Mesenchymal stem cell (in vitro differentiated cells and primary cell): ENCODE data around the gene ANKRD10.
A peak's percentile ranks its signal among the peaks of the same experiment; 100 is the strongest.

Experiments
- DNase-seq: peaks from one replicate; pipeline ENCODE4 v3.0.0-alpha.2; 2013
- H2AFZ ChIP-seq: one replicate; pipeline ENCODE4 v1.6.1; 2013; ENCODE audit warnings: low read depth, mild to moderate bottlenecking, control low read depth, inconsistent platforms, low read length, moderate library complexity
- H2AK5ac ChIP-seq: 2 replicates; pipeline ENCODE4 v1.6.1; 2013; ENCODE audit warnings: low read length, moderate library complexity, mild to moderate bottlenecking, inconsistent platforms; ENCODE audit not compliant: severe bottlenecking
- H2BK120ac ChIP-seq: one replicate; pipeline ENCODE4 v1.6.1; 2013; ENCODE audit warnings: low read depth, mild to moderate bottlenecking, inconsistent platforms, low read length, moderate library complexity
- H2BK12ac ChIP-seq, 2 experiments: one replicate each; pipeline ENCODE4 v1.6.1; 2013; ENCODE audit warnings: inconsistent platforms in 2 of 2, low read length in 2 of 2, mild to moderate bottlenecking in 2 of 2, moderate library complexity in 2 of 2, control low read depth in 1 of 2
- H2BK15ac ChIP-seq: one replicate; pipeline ENCODE4 v1.6.1; 2013; ENCODE audit warnings: mild to moderate bottlenecking, low read depth, inconsistent platforms; ENCODE audit not compliant: poor library complexity, severe bottlenecking
- H2BK5ac ChIP-seq: 2 replicates; pipeline ENCODE4 v1.6.1; 2013; ENCODE audit warnings: low read depth, mild to moderate bottlenecking, low read length, control low read depth, inconsistent platforms; ENCODE audit not compliant: poor library complexity, severe bottlenecking
- H3K14ac ChIP-seq, 2 experiments: one replicate each; pipeline ENCODE4 v1.6.1; 2013; ENCODE audit warnings: inconsistent platforms in 2 of 2, low read length in 2 of 2, control low read depth in 1 of 2, mild to moderate bottlenecking in 1 of 2, moderate library complexity in 1 of 2
- H3K18ac ChIP-seq, 2 experiments: one replicate each; pipeline ENCODE4 v1.6.1; 2013; ENCODE audit warnings: inconsistent platforms in 2 of 2, low read length in 2 of 2, control low read depth in 1 of 2, low read depth in 1 of 2, mild to moderate bottlenecking in 1 of 2
- H3K23ac ChIP-seq, 2 experiments: one replicate each; pipeline ENCODE4 v1.6.1; 2013; ENCODE audit warnings: inconsistent platforms in 2 of 2, low read length in 2 of 2, mild to moderate bottlenecking in 2 of 2, moderate library complexity in 2 of 2, control low read depth in 1 of 2
- H3K27ac ChIP-seq: 2 replicates; pipeline ENCODE4 v1.5.1; 2013; ENCODE audit warnings: mild to moderate bottlenecking, moderate library complexity, low read length, control low read depth, inconsistent platforms; ENCODE audit not compliant: poor library complexity, severe bottlenecking
- H3K27me3 ChIP-seq, 2 experiments: 2 replicates each; pipeline versions ENCODE4 v1.6.1 to v1.7.0; 2013; ENCODE audit warnings: low read length in 2 of 2, mild to moderate bottlenecking in 2 of 2, moderate library complexity in 2 of 2, control low read depth in 1 of 2, inconsistent platforms in 1 of 2; ENCODE audit not compliant: control insufficient read depth in 1 of 2, insufficient read depth in 1 of 2
- H3K36me3 ChIP-seq, 2 experiments: 2 replicates each; pipeline versions ENCODE4 v1.6.1 to v1.7.0; 2013; ENCODE audit warnings: low read length in 2 of 2, control low read depth in 1 of 2, inconsistent platforms in 1 of 2, low read depth in 1 of 2, mild to moderate bottlenecking in 1 of 2; ENCODE audit not compliant: insufficient read depth in 2 of 2, control insufficient read depth in 1 of 2
- H3K4ac ChIP-seq, 2 experiments: one replicate each; pipeline ENCODE4 v1.6.1; 2013; ENCODE audit warnings: inconsistent platforms in 2 of 2, low read length in 2 of 2, mild to moderate bottlenecking in 2 of 2, moderate library complexity in 2 of 2, control low read depth in 1 of 2, low read depth in 1 of 2
- H3K4me1 ChIP-seq: 2 replicates; pipeline ENCODE4 v1.6.1; 2013; ENCODE audit warnings: low read depth, low read length, control low read depth; ENCODE audit not compliant: control insufficient read depth, insufficient read depth
- H3K4me2 ChIP-seq: 2 replicates; pipeline ENCODE4 v1.6.1; 2013; ENCODE audit warnings: low read length, mild to moderate bottlenecking, inconsistent platforms; ENCODE audit not compliant: poor library complexity, severe bottlenecking
- H3K4me3 ChIP-seq, 2 experiments: 2 replicates each; pipeline versions ENCODE4 v1.5.1 to v1.7.0; 2013; ENCODE audit warnings: low read length in 2 of 2, mild to moderate bottlenecking in 2 of 2, control low read depth in 1 of 2, low read depth in 1 of 2; ENCODE audit not compliant: insufficient read depth in 1 of 2
- H3K79me1 ChIP-seq: replicated peaks from 2 replicates; pipeline ENCODE4 v1.6.1; 2013; ENCODE audit warnings: mild to moderate bottlenecking, control low read depth, low read length, inconsistent platforms; ENCODE audit not compliant: poor library complexity, severe bottlenecking
- H3K9ac ChIP-seq: 2 replicates; pipeline ENCODE4 v1.7.0; 2013; ENCODE audit warnings: mild to moderate bottlenecking, low read length, moderate library complexity
- H3K9me3 ChIP-seq: 2 replicates; pipeline ENCODE4 v1.7.0; 2013; ENCODE audit warnings: mild to moderate bottlenecking, low read length; ENCODE audit not compliant: control insufficient read depth
- H4K8ac ChIP-seq: one replicate; pipeline ENCODE4 v1.6.1; 2013; ENCODE audit warnings: inconsistent platforms, mild to moderate bottlenecking, low read length, moderate library complexity
- H4K91ac ChIP-seq: one replicate; pipeline ENCODE4 v1.6.1; 2013; ENCODE audit warnings: mild to moderate bottlenecking, low read length, inconsistent platforms
- WGBS: methylation state at CpG from one replicate; pipeline ENCODE4 v1.1.7; 2013; ENCODE audit warnings: mixed read lengths; 5-methylcytosine and 5-hydroxymethylcytosine counted together

Gene ANKRD10

GRCh38 chr13:110914081-110914330 lies 863 bp downstream of the ANKRD10 start:
- Histone ChIP-seq H3K14ac (peak overlapping the region in 1 of 2 experiments; percentile 100), H4K91ac (peak overlapping the region; percentile 11), H3K36me3 (peaks cover 8 to 19% of the 10 kb centered on the region in 2 experiments), H3K27ac (peak overlapping the region; percentile 62), H2AK5ac (no peak overlapping the region), H3K9me3 (no peaks in the 10 kb centered on the region), H3K4me1 (peaks cover 7% of the 10 kb centered on the region), H3K4ac (peak overlapping the region; percentile 21 to 100), H3K23ac (peak overlapping the region in 1 of 2 experiments; percentile 99), H2AFZ (no peak overlapping the region), H3K27me3 (no peaks in the 10 kb centered on the region), H2BK15ac (peak overlapping the region; percentile 99), H2BK120ac (peak overlapping the region; percentile 85), H3K9ac (peak overlapping the region; percentile 96), H3K4me3 (peak overlapping the region; percentile 93 to 100), H4K8ac (peak overlapping the region; percentile 98), H2BK12ac (no peak overlapping the region), H3K4me2 (peak overlapping the region; percentile 67), H3K18ac (peak overlapping the region; percentile 100), H2BK5ac (peak overlapping the region; percentile 95), H3K79me1 (peaks cover 4% of the 10 kb centered on the region)
- DNase-seq = no peak
- under 1% methylated on average over 24 of the region's 27 CpGs for WGBS

DNA sequence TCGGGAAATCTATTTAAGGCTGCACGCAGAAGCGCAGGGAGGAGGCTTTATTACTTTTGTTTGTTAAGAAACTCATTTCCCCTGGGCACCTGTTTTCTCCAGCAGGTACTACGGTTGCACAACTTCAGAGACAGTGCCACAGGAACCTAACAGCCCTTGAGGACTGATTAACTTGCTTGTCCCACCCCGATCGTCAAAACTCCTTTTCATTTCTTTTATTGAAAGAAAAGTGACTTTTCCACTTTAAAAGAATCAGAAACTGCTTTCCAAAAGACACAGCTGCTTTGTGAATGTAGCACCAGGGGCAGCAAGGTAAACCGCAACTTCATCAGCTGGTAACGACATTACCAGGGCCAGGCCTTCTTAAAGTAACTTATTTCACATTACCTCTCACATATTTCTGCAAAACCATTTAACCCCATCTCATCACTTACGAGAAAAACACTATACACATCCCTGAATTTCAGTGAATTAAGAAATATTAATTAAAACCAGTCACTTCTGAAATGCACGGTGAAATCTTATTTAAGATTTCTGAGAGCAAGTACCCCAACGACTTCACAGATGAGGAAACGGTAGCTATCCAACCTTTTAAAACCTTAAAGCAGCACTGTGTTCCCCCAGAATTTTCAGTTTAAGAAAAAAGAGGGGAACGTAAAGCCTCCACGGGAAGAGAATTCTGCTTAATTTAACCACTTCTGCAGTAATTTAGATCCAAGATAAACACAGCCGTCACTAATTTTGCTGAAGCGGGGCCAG lies 1.4 kb downstream of the ANKRD10 start:
- no peak overlapping the region for H2BK15ac ChIP-seq
- peak overlapping the region; percentile 62 for H3K27ac ChIP-seq
- H3K4me1 ChIP-seq = peaks cover 8% of the 10 kb centered on the region
- peak overlapping the region; percentile 100 for H3K18ac ChIP-seq
- H3K9me3 ChIP-seq = no peaks in the 10 kb centered on the region
- peaks cover 8 to 25% of the 10 kb centered on the region in 2 experiments for H3K36me3 ChIP-seq
- H4K91ac ChIP-seq = no peak overlapping the region
- peak overlapping the region; percentile 77 for H3K4me2 ChIP-seq
- H3K79me1 ChIP-seq = peaks cover 4% of the 10 kb centered on the region
- no peak overlapping the region for H3K23ac ChIP-seq
- no peak overlapping the region for H3K14ac ChIP-seq
- H2BK12ac ChIP-seq = no peak overlapping the region
- H3K4me3 ChIP-seq = peak overlapping the region; percentile 93 to 100
- peak overlapping the region in 1 of 2 experiments; percentile 21 for H3K4ac ChIP-seq
- H2BK5ac ChIP-seq = peak overlapping the region; percentile 95
- DNase-seq = peak; percentile 38
- H2AK5ac ChIP-seq = no peak overlapping the region
- no peak overlapping the region for H2BK120ac ChIP-seq
- WGBS = 1% methylated on average over 16 of the region's 16 CpGs
- H3K9ac ChIP-seq = peak overlapping the region; percentile 96
- no peak overlapping the region for H4K8ac ChIP-seq
- H3K27me3 ChIP-seq = no peaks in the 10 kb centered on the region
- H2AFZ ChIP-seq = no peak overlapping the region

- no peak overlapping the region for H3K4ac ChIP-seq
- WGBS = 9% methylated on average over 8 of the region's 10 CpGs
Measured at GRCh38 chr13:110912651-110913051, 2.2 kb downstream of the ANKRD10 start.

GRCh38 chr13:110911880-110912279 lies 3.0 kb downstream of the ANKRD10 start:
- no peak overlapping the region for H3K27ac ChIP-seq
- H3K14ac ChIP-seq = no peak overlapping the region

More at GRCh38 chr13:110912651-110913051, 2.2 kb downstream of the ANKRD10 start:
- H3K9ac ChIP-seq = peak overlapping the region; percentile 96
- H3K9me3 ChIP-seq = no peaks in the 10 kb centered on the region
- no peak overlapping the region for H4K8ac ChIP-seq
- no peaks in the 10 kb centered on the region for H3K27me3 ChIP-seq
- peaks cover 8 to 33% of the 10 kb centered on the region in 2 experiments for H3K36me3 ChIP-seq
- no peak overlapping the region for H2BK120ac ChIP-seq
- peak overlapping the region; percentile 73 for H3K4me2 ChIP-seq
- H3K18ac ChIP-seq = no peak overlapping the region
- no peak overlapping the region for H2AFZ ChIP-seq
- H3K27ac ChIP-seq = no peak overlapping the region
- no peak overlapping the region for H2BK15ac ChIP-seq
- H4K91ac ChIP-seq = no peak overlapping the region
- no peak overlapping the region for H2BK12ac ChIP-seq
- H3K4me1 ChIP-seq = peaks cover 8% of the 10 kb centered on the region
- H2AK5ac ChIP-seq = no peak overlapping the region
- DNase-seq = peak; percentile 92
- H3K79me1 ChIP-seq = no peaks in the 10 kb centered on the region
- H3K23ac ChIP-seq = no peak overlapping the region
- H3K14ac ChIP-seq = no peak overlapping the region
- H2BK5ac ChIP-seq = no peak overlapping the region
- peak overlapping the region in 1 of 2 experiments; percentile 93 for H3K4me3 ChIP-seq

More at GRCh38 chr13:110911880-110912279, 3.0 kb downstream of the ANKRD10 start:
- Histone ChIP-seq H3K4me3 (peak overlapping the region in 1 of 2 experiments; percentile 93), H3K4ac (no peak overlapping the region), H2AFZ (no peak overlapping the region), H3K4me1 (peaks cover 8% of the 10 kb centered on the region), H2AK5ac (no peak overlapping the region), H4K8ac (no peak overlapping the region), H2BK15ac (no peak overlapping the region), H3K9me3 (no peaks in the 10 kb centered on the region), H2BK12ac (no peak overlapping the region), H3K4me2 (no peak overlapping the region), H3K18ac (no peak overlapping the region), H3K23ac (no peak overlapping the region), H3K9ac (peak overlapping the region; percentile 96), H3K79me1 (no peaks in the 10 kb centered on the region), H3K36me3 (peaks cover 8 to 37% of the 10 kb centered on the region in 2 experiments), H2BK120ac (no peak overlapping the region), H3K27me3 (no peaks in the 10 kb centered on the region), H4K91ac (no peak overlapping the region), H2BK5ac (no peak overlapping the region)
- DNase-seq = peak; percentile 21
- WGBS = 88% methylated on average over 2 of the region's 2 CpGs
